Activated CD8-positive, alpha-beta T cell treated with anti-CD3 and anti-CD28 coated beads for 36 hours (primary cell): ENCODE results near the gene AQP1. TPM values are rescaled to one million over a fixed set of nuclear protein-coding genes. Genes with fewer than 3 reads are reported as not detected.

Experiments used
- ATAC-seq: fragments of 200-7000 bp; cut with Tn5 transposase; one replicate; pipeline ENCODE4 v1.10.0; 2021; ENCODE audit warnings: mild to moderate bottlenecking, moderate library complexity
- CTCF ChIA-PET: fragments of 350-600 bp; sonication (Branson Sonifier 250); formaldehyde crosslinking; loops from one replicate; lab custom pipeline; 2021; ENCODE audit warnings: antibody characterized with exemption; lab: Charles Lee
- POLR2A ChIA-PET: fragments of 350-600 bp; sonication (Branson Sonifier 250); formaldehyde crosslinking; loops from one replicate; lab custom pipeline; 2021; ENCODE audit warnings: antibody characterized with exemption; lab: Charles Lee
- DNase-seq: peaks from one replicate; pipeline ENCODE4 v3.0.0-alpha.2; 2020
- H3K27ac Mint-ChIP-seq: one replicate; pipeline ENCODE4 v1.8.0; 2021; ENCODE audit warnings: mild to moderate bottlenecking, mixed read lengths
- H3K27me3 Mint-ChIP-seq: one replicate; pipeline ENCODE4 v1.8.0; 2021; ENCODE audit warnings: mixed read lengths
- H3K36me3 Mint-ChIP-seq: one replicate; pipeline ENCODE4 v1.8.0; 2021; ENCODE audit warnings: low read depth, mixed read lengths
- H3K4me1 Mint-ChIP-seq: one replicate; pipeline ENCODE4 v1.8.0; 2021; ENCODE audit warnings: low read depth, mixed read lengths
- H3K4me3 Mint-ChIP-seq: one replicate; pipeline ENCODE4 v1.8.0; 2021; ENCODE audit warnings: mild to moderate bottlenecking, moderate library complexity, mixed read lengths
- H3K9me3 Mint-ChIP-seq: one replicate; pipeline ENCODE4 v1.8.0; 2021; ENCODE audit warnings: mixed read lengths
- intact Hi-C: fragments of 100-400 bp; cut with micrococcal nuclease; formaldehyde crosslinking; loops from one replicate; pipeline ENCODE4 v1.10.0; 2022
- total RNA-seq, 2 experiments: library from RNA; stranded (reverse); gene quantifications; one replicate each; pipeline ENCODE4 v1.2.3, GENCODE V29; 2021
- TF ChIP-seq, protein P1 (sequence below): fragments of 200-600 bp; IDR thresholded peaks from one replicate; pipeline ENCODE4 v1.8.0; 2022; ENCODE audit warnings: antibody characterized with exemption, mild to moderate bottlenecking

AQP1 gene
- total RNA-seq, 2 experiments from 2014 or later: 0.22 to 0.27 TPM

DNA sequence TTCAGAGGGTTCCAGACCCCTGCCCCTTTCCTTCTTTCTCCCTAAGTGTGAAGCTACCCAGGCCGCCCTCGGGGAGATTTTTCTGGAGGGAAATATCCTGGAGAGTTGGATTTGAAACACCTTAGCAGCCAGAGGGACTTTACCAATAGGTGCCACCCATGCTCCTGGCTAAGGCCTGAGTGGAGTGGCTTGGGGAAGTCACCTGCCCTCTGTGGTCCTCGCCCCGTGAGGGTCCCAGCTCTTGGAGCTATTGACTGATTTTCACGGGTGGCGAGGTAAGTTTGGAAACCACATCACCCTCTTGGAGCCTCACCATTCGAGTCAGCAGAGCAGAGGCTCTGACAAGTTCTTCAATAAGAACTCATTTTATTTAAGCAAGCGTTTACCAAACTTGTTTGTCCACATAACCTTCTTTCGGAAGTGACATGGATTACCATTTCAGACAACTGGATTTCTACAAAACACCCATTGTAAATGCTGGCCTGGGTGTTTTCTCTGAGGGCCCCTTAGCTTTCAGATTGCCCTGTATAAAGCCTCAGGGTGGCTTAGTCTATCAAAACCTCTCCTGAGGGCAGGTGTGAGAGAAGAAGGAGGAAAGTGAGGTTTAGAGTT is 20.4 kb downstream of the AQP1 start:
- DNase-seq: no peak
- POLR2A ChIA-PET: no interaction called here
- H3K4me3 Mint-ChIP-seq: no peak overlapping the region
- ATAC-seq: no peak
- H3K27ac Mint-ChIP-seq: no peak overlapping the region
- no peaks in the 10 kb centered on the region for H3K4me1 Mint-ChIP-seq
- CTCF ChIA-PET: no interaction called here
- no peaks in the 10 kb centered on the region for H3K27me3 Mint-ChIP-seq
- no peaks in the 10 kb centered on the region for H3K36me3 Mint-ChIP-seq
- TF ChIP-seq, protein P1, sequence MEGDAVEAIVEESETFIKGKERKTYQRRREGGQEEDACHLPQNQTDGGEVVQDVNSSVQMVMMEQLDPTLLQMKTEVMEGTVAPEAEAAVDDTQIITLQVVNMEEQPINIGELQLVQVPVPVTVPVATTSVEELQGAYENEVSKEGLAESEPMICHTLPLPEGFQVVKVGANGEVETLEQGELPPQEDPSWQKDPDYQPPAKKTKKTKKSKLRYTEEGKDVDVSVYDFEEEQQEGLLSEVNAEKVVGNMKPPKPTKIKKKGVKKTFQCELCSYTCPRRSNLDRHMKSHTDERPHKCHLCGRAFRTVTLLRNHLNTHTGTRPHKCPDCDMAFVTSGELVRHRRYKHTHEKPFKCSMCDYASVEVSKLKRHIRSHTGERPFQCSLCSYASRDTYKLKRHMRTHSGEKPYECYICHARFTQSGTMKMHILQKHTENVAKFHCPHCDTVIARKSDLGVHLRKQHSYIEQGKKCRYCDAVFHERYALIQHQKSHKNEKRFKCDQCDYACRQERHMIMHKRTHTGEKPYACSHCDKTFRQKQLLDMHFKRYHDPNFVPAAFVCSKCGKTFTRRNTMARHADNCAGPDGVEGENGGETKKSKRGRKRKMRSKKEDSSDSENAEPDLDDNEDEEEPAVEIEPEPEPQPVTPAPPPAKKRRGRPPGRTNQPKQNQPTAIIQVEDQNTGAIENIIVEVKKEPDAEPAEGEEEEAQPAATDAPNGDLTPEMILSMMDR: no peak
- no peaks in the 10 kb centered on the region for H3K9me3 Mint-ChIP-seq
- intact Hi-C loops: no loop called here

DNA sequence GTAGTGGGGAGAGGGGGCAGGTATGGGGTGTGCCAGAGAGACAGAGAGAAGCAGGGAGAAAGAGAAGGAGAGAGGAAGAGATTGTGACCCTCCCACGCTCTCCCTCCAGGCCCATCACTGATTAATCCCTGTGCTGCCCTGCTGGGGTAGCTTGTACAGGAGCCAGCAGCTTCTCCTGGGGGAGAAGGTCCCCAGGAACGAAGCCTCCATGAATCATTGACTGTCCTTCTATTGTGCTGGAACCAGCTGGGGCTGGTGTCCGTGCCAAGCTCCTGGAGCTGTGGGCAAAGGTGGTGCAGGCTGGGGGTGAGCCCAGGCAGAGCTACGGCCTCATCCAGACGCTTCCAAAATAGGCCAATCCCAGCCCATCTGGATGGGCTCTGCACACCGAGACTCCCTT is 20.9 kb downstream of the AQP1 start:
- ChIA-PET POLR2A (no interaction called here), CTCF (no interaction called here)
- no peak for ATAC-seq

DNA sequence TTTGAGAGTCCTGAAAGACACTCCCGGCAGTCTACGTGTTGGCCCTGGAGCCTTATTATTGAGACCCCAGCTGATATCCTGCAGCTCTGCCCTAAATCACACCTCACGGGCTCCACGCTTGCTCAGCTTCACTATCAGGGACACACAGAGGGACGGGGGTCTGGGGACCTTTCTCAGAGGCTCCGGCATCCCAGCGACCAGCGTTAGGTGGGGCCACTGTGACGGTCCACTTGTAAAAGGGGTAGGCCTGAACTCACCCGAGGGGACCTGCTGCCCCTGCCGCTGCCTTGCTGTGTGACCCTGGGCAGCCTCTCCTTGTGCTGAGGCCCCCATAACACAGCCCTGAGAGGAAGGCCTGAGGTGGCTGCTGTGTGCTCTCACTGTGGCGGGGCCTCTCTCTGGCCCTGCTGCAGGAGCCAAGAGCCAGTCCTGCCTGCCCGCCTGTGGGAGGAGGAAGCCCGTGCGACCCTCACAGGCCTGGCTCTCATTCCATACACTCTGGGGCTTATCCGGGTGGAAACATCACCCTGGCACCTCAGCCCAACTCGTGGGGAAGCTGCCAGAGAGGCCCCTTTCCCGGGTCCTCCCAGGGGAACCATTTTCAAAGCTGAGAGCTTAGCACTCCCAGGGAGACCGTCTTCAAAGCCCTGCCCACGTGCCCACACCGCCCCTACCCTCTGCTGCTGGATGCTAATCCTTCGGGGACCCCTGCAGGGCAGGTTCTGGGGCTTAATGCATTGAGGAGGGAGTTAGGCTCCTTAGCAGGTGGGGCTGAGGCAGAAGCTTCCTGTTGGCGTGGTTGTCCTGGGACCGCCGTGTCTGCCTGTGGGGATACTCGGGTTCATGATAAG is 21.7 kb downstream of the AQP1 start:
- intact Hi-C loops: no loop called here
- POLR2A ChIA-PET: no interaction called here
- no peaks in the 10 kb centered on the region for H3K9me3 Mint-ChIP-seq

More for the DNA sequence above, 20.9 kb downstream of the AQP1 start:
- H3K36me3 Mint-ChIP-seq: no peaks in the 10 kb centered on the region
- no peaks in the 10 kb centered on the region for H3K27me3 Mint-ChIP-seq
- intact Hi-C loops: no loop called here
- H3K27ac Mint-ChIP-seq: no peak overlapping the region
- TF ChIP-seq, protein P1: no peak
- H3K4me3 Mint-ChIP-seq: no peak overlapping the region
- H3K9me3 Mint-ChIP-seq: no peaks in the 10 kb centered on the region
- H3K4me1 Mint-ChIP-seq: no peaks in the 10 kb centered on the region
- no peak for DNase-seq

DNA sequence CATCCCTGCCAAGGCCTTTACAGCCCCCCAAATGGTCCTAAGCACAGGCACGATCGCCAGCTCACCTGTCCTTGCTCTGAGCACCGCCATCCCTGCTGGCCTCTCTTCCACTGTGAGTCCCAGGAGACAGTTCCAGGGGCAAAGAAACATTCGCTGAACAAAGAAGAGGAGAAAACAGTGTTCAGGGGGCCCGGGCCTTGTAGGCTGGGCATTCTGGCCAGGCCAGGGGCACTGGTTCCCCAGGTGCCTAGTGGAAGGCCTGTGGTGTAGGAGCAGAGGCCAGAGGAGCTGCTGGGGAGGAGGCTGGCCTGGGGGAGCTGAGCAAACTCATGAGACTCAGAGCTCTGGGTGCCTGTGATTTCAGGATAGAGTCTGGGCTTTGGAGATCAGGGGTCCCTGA is 22.6 kb downstream of the AQP1 start:
- H3K4me3 Mint-ChIP-seq: no peak overlapping the region
- H3K36me3 Mint-ChIP-seq: no peaks in the 10 kb centered on the region
- TF ChIP-seq, protein P1: no peak
- no peaks in the 10 kb centered on the region for H3K9me3 Mint-ChIP-seq
- ATAC-seq (no peak), DNase-seq (no peak)
- H3K27ac Mint-ChIP-seq: no peak overlapping the region
- CTCF ChIA-PET: interaction anchor here (0.9 kb wide), 1 partner anchor 51 kb away, joined by 3 read pairs; no protein-coding TSS in a partner anchor
- intact Hi-C loops: no loop called here
- H3K4me1 Mint-ChIP-seq: no peaks in the 10 kb centered on the region
- peaks cover 1% of the 10 kb centered on the region for H3K27me3 Mint-ChIP-seq
- POLR2A ChIA-PET: no interaction called here

More for the DNA sequence above, 21.7 kb downstream of the AQP1 start:
- H3K27me3 Mint-ChIP-seq: peaks cover 1% of the 10 kb centered on the region
- H3K4me3 Mint-ChIP-seq: no peak overlapping the region
- TF ChIP-seq, protein P1: no peak
- ATAC-seq: no peak
- CTCF ChIA-PET: no interaction called here
- no peaks in the 10 kb centered on the region for H3K4me1 Mint-ChIP-seq
- no peak overlapping the region for H3K27ac Mint-ChIP-seq
- DNase-seq: no peak
- no peaks in the 10 kb centered on the region for H3K36me3 Mint-ChIP-seq
